HG03060 (cell line): ENCODE measurements around the gene NETO2.
"Not testable (repeated sequence)": the region's sequence is repeated elsewhere in the genome, so short reads cannot be mapped to it uniquely, and the experiment has no call there.

ENCODE experiments used
- ATAC-seq: cut with Tn5 transposase; IDR thresholded peaks from one replicate; pipeline ENCODE4 v1.9.1; 2021; ENCODE audit warnings: low read depth, moderate number of reproducible peaks; ENCODE audit not compliant: unreplicated experiment

Gene NETO2

GRCh38 chr16:47136099-47136842 is 7.5 kb downstream of the NETO2 start:
- ATAC-seq, result no peak

GRCh38 chr16:47134550-47134949 is 9.2 kb downstream of the NETO2 start:
- ATAC-seq, result no peak

DNA sequence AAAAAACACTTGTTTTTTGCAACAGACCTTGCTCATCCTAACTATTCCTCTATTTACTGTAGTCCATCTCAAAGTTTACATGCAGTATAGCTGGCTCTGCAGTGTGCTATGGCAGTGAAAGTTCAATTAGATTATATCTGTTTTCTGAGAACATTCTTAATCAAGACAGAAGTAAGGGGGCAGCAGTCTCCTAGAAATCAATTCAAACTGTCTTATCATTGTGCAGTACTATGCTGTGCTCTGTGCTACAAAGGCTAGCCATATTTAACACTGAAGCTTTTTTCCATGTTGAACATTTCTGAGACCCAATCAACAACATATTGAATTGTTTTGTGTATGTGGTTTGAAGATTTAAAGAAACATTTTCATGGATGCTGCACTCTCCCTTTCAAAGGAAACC is 11.4 kb downstream of the NETO2 start:
- ATAC-seq, result no peak

DNA sequence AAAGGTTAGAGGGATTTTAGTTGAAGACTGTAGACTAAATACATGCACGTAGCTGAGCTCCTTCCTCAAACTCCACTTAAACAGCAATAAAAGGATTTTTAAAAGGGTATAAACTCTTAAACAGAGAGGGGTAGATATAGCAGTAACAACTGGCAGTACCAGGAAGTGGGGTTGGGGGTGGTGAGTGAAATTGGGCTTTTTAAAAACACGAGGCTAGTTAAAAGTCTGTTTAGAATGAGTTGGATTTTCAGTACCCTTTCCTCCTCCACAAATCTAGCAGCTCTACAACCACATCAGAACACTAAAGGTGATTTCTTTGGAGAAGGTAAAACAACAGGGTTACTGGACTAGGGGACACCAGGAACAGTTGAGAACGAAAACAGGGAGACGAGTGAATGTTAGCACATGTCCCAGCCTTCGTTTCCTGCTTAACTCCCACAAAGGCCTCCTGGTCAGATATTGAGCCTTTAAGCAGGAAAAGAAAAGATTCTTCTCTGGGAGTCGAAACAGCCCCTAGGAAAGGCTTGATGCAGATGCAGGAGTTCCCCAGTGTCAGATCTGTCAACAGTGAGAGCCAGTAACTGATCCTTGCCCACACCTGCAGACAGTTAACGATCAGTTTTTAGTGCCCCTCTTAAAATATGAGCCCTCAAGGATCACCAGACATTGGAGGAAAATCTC is 13.8 kb downstream of the NETO2 start:
- ATAC-seq, result no peak

DNA sequence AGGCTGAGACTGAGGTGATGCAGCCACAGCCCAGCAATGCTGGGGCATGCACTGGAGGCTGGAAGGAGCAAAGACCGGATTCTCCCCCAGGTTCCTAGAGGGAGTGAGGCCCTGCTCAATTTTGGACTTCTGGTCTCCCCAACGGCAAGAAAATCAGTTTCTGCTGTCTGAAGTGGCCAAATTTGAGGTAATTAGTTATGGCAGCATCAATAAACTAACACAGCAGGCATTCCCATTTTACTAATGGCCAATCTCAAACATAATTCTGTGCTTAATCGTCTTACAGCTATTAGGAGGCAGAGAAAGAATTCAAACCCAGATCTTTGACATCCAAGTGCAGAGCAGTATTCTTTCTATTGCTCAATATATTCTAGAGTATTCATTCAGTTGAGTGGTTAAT is 16.2 kb downstream of the NETO2 start:
- no peak for ATAC-seq

DNA sequence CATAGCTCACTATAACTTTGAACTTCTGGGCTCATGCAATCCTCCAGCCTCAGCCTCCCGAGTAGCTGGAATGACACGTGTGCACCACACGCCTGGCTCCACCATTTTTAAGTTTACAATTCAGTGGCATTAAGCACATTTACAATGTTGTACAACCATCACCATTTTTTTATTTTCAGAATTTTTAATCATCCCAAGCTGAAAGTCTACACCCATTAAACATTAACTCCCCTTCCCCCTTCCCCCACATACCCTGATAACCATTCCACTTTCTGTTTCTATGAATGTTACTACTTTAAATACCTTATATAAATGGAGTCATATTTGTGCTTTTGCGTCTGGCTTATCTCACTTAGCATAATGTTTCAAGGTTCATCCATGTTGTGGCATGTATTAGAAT is 18.0 kb downstream of the NETO2 start:
- no peak for ATAC-seq

DNA sequence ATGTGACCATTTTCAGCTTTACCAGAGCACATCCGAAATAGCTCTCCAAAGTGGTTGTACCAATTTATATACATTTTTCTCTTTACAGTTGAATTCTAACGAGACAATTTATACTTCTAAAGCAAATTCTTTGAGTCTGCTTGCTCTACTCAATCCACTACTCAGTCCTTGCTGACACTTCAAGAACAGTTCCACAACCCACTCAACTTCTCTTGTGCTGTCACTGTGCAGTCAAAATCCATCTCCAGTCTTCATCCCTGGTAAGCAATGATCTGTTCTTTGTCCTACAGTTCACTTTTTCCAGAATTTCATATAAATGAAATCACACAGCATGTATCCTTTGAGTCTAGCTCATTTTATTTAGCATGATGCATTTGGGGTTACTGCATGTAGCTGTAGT is 30.6 kb downstream of the NETO2 start:
- ATAC-seq, result no peak

GRCh38 chr16:47110939-47111338 is 32.8 kb downstream of the NETO2 start:
- no peak for ATAC-seq

DNA sequence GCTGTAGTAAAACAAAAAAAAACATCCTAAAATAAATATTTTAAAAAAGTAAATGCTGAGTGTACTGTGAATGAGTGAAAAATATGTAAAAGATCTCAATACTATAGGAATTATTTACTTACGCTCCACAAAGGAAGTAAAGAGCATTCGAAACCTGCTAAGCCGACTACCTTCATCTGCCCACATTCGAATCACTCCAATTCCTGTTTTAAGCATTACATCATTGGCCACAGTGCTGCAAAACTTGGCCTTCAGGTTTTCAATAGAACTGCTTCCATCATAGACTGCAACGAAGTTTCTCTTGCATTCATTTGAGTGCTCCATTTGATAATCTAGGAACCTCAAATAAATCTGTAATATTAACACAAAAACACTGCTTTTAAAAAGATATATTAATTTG is 34.4 kb downstream of the NETO2 start:
- ATAC-seq, result no peak

DNA sequence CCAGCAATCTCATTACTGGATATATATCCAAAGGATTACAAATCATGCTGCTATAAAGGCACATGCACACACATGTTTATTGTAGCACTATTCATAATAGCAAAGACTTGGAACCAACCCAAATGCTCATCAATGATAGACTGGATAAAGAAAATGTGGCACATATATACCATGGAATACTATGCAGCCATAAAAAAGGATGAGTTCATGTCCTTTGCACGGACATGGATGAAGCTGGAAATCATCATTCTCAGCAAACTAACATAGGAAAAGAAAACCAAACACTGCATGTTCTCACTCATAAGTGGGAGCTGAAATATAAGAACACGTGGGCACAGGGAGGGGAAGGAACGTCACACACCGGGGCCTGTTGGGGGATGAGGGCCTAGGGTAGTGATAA is 40.8 kb downstream of the NETO2 start:
- ATAC-seq, result not testable (repeated sequence)

DNA sequence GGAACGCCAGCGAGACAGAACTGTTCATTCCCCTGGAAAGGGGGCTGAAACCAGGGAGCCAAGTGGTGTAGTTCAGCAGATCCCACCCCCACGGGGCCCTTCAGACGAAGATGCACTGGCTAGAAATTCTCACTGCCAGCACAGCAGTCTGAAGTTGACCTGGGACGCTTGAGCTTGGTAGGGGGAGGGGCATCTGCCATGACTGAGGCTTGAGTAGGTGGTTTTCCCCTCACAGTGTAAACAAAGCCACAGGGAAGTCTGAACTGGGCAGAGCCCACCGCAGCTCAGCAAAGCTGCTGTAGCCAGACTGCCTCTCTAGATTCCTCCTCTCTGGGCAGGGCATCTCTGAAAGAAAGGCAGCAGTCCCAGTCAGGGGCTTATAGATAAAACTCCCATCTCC is 46.6 kb downstream of the NETO2 start:
- not testable (repeated sequence) for ATAC-seq

DNA sequence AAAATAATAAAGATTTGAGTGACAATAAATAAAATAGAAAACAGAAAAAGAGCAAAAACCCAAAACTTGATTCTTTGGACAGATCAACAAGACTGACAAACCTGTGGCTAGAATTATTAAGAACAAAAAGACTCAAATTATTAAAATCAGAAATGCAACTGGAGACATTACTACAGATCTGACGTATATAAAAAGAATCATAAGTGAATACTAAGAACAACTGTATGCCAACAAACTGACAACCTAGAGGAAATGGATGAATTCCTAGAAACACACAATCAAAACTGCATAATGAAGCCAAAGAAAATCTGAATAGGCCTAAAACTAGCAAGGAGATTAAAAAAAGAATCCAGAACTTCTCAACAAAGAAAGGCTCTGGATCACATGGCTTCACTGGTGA is 47.4 kb downstream of the NETO2 start:
- no peak for ATAC-seq

DNA sequence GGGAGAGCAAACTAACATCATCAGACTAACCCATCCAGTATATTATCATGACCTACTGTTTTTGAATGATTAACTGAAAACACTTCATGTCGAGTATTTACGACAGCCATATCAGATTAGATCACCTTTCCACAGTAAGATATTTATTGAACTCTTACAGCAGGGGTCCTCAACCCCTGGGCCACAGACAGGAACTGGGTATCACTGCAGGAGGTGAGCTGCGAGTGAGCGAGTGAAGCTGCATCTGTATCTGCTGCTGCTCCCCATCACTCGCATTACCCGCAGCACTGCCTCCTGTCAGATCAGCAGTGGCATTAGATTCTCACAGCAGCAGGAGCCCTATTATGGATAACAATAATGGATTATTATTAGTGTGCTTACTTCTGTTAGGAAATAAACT is 59.5 kb downstream of the NETO2 start:
- no peak for ATAC-seq

- no peak for ATAC-seq
Measured at GRCh38 chr16:47082099-47082865, 61.5 kb downstream of the NETO2 start.

GRCh38 chr16:47081115-47081514 is 62.6 kb downstream of the NETO2 start:
- ATAC-seq, result no peak

DNA sequence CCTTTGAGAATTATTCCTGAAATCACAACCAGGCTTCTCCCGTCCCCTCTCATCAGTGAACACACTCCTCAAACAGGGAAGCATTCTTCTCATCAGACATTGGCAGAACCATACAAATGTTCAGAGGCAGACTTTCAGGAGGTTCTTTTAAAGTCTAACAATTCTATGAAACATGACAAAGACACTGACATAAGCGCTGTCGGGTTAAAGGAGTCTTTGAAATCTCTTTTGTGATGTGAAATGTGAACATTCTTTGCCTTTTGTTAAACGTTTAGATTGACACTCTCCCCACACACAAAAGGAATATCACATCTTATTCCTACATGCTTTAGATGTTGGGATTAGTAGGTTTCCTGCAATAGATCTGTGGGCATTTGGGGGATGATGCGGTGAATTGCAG is 63.9 kb downstream of the NETO2 start:
- no peak for ATAC-seq

- ATAC-seq, result no peak
Measured at GRCh38 chr16:47073223-47074155, 70.3 kb downstream of the NETO2 start.

DNA sequence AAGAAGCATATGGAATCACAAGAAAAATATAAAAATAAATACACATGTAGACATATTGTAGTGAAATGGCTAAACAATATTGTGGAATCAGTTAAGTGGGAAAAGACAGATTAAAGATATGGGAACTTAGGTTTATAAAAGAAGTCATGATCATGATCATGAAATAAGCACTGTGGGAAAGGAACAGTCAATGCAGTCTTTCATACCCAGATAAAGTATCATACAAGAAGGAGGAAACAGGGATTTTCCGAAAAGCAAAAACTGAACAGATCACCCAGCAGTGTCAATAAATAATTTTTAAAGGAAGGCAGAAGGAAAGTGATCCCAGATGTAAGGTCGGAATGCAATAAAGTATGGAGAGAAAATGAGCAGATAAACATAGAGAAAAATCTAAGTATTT is 71.6 kb downstream of the NETO2 start:
- ATAC-seq, result no peak

DNA sequence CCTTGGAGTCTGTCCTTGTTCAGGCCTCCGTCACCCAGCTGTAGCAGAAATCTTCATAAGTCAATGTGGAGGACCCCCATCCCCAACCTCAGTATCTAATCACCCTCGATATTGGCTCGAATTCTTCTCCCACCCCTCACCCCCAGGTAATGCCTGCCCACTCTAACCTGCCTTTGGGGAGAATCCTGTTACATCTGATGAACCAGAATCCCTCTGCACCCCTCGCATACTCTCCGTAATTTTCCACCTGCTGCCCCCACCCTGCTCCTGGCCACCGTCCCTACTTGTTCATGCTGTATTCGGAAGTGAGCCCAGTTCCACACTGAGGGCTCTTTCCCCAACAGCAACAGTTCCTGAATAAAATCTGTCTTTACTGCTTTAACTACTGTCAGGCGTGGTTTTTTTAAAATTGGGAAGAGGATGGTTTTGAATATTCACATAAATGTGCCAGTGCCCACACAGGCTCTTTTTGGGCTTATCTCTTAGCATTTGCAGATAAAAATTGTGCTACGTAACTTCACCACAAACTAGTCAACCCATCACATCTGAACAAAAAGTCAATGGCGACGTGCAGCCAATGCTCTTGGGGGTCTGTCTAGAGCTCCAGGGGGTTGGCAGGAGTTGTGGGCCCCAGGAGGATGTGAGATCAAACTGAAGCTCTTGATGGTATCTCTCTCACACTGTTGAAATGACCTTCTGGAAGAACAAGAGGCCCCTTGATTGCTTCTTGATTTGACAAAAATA is 73.7 kb downstream of the NETO2 start:
- ATAC-seq, result no peak

- ATAC-seq, result no peak
Measured at GRCh38 chr16:47069313-47069712, 74.4 kb downstream of the NETO2 start.
